CD14-positive monocyte (primary cell): ENCODE measurements around the gene UBE2D1. TPM values are rescaled to one million over a fixed set of nuclear protein-coding genes. Genes with fewer than 3 reads are reported as not detected.

ENCODE experiments used
- DNase-seq, 3 donors: peaks; one replicate each; pipeline ENCODE4 v3.0.0-alpha.2; 2011 to 2022
- H2AFZ ChIP-seq: 2 replicates; pipeline ENCODE4 v1.6.0; 2012; ENCODE audit warnings: mild to moderate bottlenecking, low read depth, low read length, inconsistent platforms; ENCODE audit not compliant: insufficient read depth, poor library complexity, severe bottlenecking
- H3K27ac ChIP-seq, 2 donors: 1 replicate in 1 of 2; 2 replicates in 1 of 2; pipeline ENCODE4 v1.5.1; 2012 to 2013; ENCODE audit warnings: low read length in 2 of 2, control low read depth in 1 of 2, inconsistent platforms in 1 of 2, low read depth in 1 of 2, mild to moderate bottlenecking in 1 of 2
- H3K27me3 ChIP-seq, 2 donors: one replicate each; pipeline versions ENCODE4 v1.6.0 to v1.6.1; 2011 to 2013; ENCODE audit warnings: low read length in 2 of 2; ENCODE audit not compliant: control insufficient read depth in 2 of 2, insufficient read depth in 2 of 2
- H3K36me3 ChIP-seq, 2 donors: replicated peaks in 1 of 2; 1 replicate in 1 of 2; 2 replicates in 1 of 2; pipeline versions ENCODE4 v1.5.1 to v1.6.1; 2012 to 2013; ENCODE audit warnings: low read length in 2 of 2, control low read depth in 1 of 2, inconsistent platforms in 1 of 2, mild to moderate bottlenecking in 1 of 2; ENCODE audit not compliant: insufficient read depth in 2 of 2, control insufficient read depth in 1 of 2
- H3K4me1 ChIP-seq, 2 donors: 1 replicate in 1 of 2; 2 replicates in 1 of 2; pipeline versions ENCODE4 v1.5.1 to v1.6.1; 2012 to 2013; ENCODE audit warnings: low read length in 2 of 2, control low read depth in 1 of 2, inconsistent platforms in 1 of 2, mild to moderate bottlenecking in 1 of 2, moderate library complexity in 1 of 2; ENCODE audit not compliant: insufficient read depth in 2 of 2, control insufficient read depth in 1 of 2
- H3K4me2 ChIP-seq: replicated peaks from 2 replicates; pipeline ENCODE3; 2012; ENCODE audit warnings: low read length, moderate library complexity, mild to moderate bottlenecking; ENCODE audit not compliant: poor library complexity, severe bottlenecking; ENCODE audit errors: extremely low read depth
- H3K4me3 ChIP-seq, 3 experiments: fragments of 200-600 bp in 1 of 3; sonication (generic) in 1 of 3; replicated peaks in 1 of 3; 1 replicate in 2 of 3; 2 replicates in 1 of 3; pipeline ENCODE4 v1.5.1; 2011 to 2013; ENCODE audit warnings: low read length in 3 of 3, mild to moderate bottlenecking in 3 of 3, control low read depth in 2 of 3, low read depth in 2 of 3, inconsistent platforms in 1 of 3, moderate library complexity in 1 of 3
- H3K79me2 ChIP-seq: 2 replicates; pipeline ENCODE4 v1.6.0; 2012; ENCODE audit warnings: mild to moderate bottlenecking, control low read depth, inconsistent platforms, low read length, moderate library complexity; ENCODE audit not compliant: insufficient read depth
- H3K9ac ChIP-seq: 2 replicates; pipeline ENCODE4 v1.6.0; 2017; ENCODE audit warnings: low read length, mild to moderate bottlenecking; ENCODE audit not compliant: insufficient read depth, poor library complexity, severe bottlenecking
- H3K9me3 ChIP-seq, 2 donors: replicated peaks in 1 of 2; 1 replicate in 1 of 2; 2 replicates in 1 of 2; pipeline versions ENCODE4 v1.5.1 to v1.6.1; 2012 to 2013; ENCODE audit warnings: low read length in 2 of 2, control low read depth in 1 of 2; ENCODE audit not compliant: control insufficient read depth in 1 of 2, insufficient read depth in 1 of 2
- H4K20me1 ChIP-seq: 2 replicates; pipeline ENCODE4 v1.6.0; 2012; ENCODE audit warnings: mild to moderate bottlenecking, low read length, control low read depth, moderate library complexity; ENCODE audit not compliant: insufficient read depth
- H3K27ac Mint-ChIP-seq, 7 donors: one replicate each; pipeline ENCODE4 v1.8.0; 2020; ENCODE audit warnings: mild to moderate bottlenecking in 7 of 7, mixed read lengths in 7 of 7, moderate library complexity in 6 of 7, inconsistent platforms in 2 of 7
- H3K27me3 Mint-ChIP-seq, 3 donors: one replicate each; pipeline ENCODE4 v1.8.0; 2021 to 2022; ENCODE audit warnings: low read depth in 3 of 3, mild to moderate bottlenecking in 3 of 3, mixed read lengths in 3 of 3, moderate library complexity in 3 of 3, inconsistent platforms in 1 of 3
- H3K36me3 Mint-ChIP-seq, 2 donors: one replicate each; pipeline ENCODE4 v1.8.0; 2020; ENCODE audit warnings: mixed read lengths in 2 of 2, inconsistent platforms in 1 of 2, mild to moderate bottlenecking in 1 of 2
- H3K4me1 Mint-ChIP-seq: one replicate; pipeline ENCODE4 v1.8.0; 2020; ENCODE audit warnings: mild to moderate bottlenecking, mixed read lengths
- H3K4me3 Mint-ChIP-seq, 2 donors: one replicate each; pipeline ENCODE4 v1.8.0; 2020; ENCODE audit warnings: mild to moderate bottlenecking in 2 of 2, mixed read lengths in 2 of 2, moderate library complexity in 1 of 2
- H3K9me3 Mint-ChIP-seq, 7 donors: one replicate each; pipeline ENCODE4 v1.8.0; 2020 to 2022; ENCODE audit warnings: mixed read lengths in 7 of 7, mild to moderate bottlenecking in 6 of 7, moderate library complexity in 6 of 7, inconsistent platforms in 2 of 7
- CTCF ChIP-seq: fragments of 200-600 bp; IDR thresholded peaks from one replicate; pipeline ENCODE4 v1.8.0; 2022; ENCODE audit warnings: antibody characterized with exemption, mild to moderate bottlenecking
- WGBS: methylation state at CpG from one replicate; pipeline ENCODE4 v1.1.5; 2013; ENCODE audit warnings: missing lambda C conversion rate; ENCODE audit not compliant: insufficient coverage; 5-methylcytosine and 5-hydroxymethylcytosine counted together
- intact Hi-C, 2 donors: fragments of 100-400 bp; cut with micrococcal nuclease; formaldehyde crosslinking; loops; one replicate each; pipeline versions ENCODE4 v1.15.0 to v1.15.1; 2023
- polyA plus RNA-seq, 3 donors: library from polyadenylated mRNA; depleted of rRNA in 1 of 3; unstranded in 2 of 3; stranded (reverse) in 1 of 3; fragments of 300-500 nt in 2 of 3; fragments of >200 nt in 1 of 3; fragmentation: Illumina TruSeq in 2 of 3; gene quantifications; 1 replicate in 2 of 3; 2 replicates in 1 of 3; pipeline ENCODE4 v1.2.3, GENCODE V29; 2012 to 2021

UBE2D1 gene
- polyA plus RNA-seq, 3 donors, result 47.7 to 119 (median 107) TPM

- H3K36me3 Mint-ChIP-seq, result no peaks in the 10 kb centered on the region
Observed at GRCh38 chr10:58304099-58304633, 30.6 kb upstream of the UBE2D1 start.

GRCh38 chr10:58305821-58306220, 29.0 kb upstream of the UBE2D1 start:
- Histone ChIP-seq H3K27me3 (peaks cover 12 to 21% of the 10 kb centered on the region in 2 donors), H3K79me2 (no peaks in the 10 kb centered on the region), H3K9ac (no peak overlapping the region), H3K4me3 (no peak overlapping the region), H3K4me1 (no peaks in the 10 kb centered on the region), H3K27ac (no peak overlapping the region), H3K9me3 (no peaks in the 10 kb centered on the region), H3K36me3 (no peaks in the 10 kb centered on the region), H4K20me1 (no peaks in the 10 kb centered on the region), H2AFZ (no peak overlapping the region), H3K4me2 (no peak overlapping the region)
- Mint-ChIP-seq H3K36me3 (no peaks in the 10 kb centered on the region), H3K4me1 (peaks cover 3% of the 10 kb centered on the region), H3K9me3 (peaks cover 0 to 1% (median 0%) of the 10 kb centered on the region in 7 donors), H3K4me3 (no peak overlapping the region), H3K27me3 (peaks cover 12 to 18% (median 14%) of the 10 kb centered on the region in 3 donors), H3K27ac (no peak overlapping the region)
- no peak for DNase-seq
- 58% methylated on average over 2 of the region's 4 CpGs for WGBS
- intact Hi-C loops, result loop anchor here in 1 of 2 donors (5.0 kb wide), 1 partner anchor 46 kb away; no protein-coding TSS in a partner anchor
- TF ChIP-seq CTCF, result no peak

More at GRCh38 chr10:58304099-58304633, 30.6 kb upstream of the UBE2D1 start:
- WGBS, result no CpG with 5 or more reads among the region's 3 CpGs
- Histone ChIP-seq H2AFZ (no peak overlapping the region), H3K27me3 (peaks cover 12 to 25% of the 10 kb centered on the region in 2 donors), H3K79me2 (no peaks in the 10 kb centered on the region), H3K4me3 (no peak overlapping the region), H3K4me1 (peaks cover 0 to 4% of the 10 kb centered on the region in 2 donors), H3K9ac (no peak overlapping the region), H3K27ac (no peak overlapping the region), H3K9me3 (no peaks in the 10 kb centered on the region), H3K4me2 (no peak overlapping the region), H3K36me3 (no peaks in the 10 kb centered on the region), H4K20me1 (no peaks in the 10 kb centered on the region)
- Mint-ChIP-seq H3K27me3 (peaks cover 8 to 16% (median 15%) of the 10 kb centered on the region in 3 donors), H3K27ac (no peak overlapping the region), H3K4me3 (no peak overlapping the region), H3K9me3 (peaks cover 0 to 1% (median 0%) of the 10 kb centered on the region in 7 donors), H3K4me1 (peaks cover 8% of the 10 kb centered on the region)
- DNase-seq, result no peak
- intact Hi-C loops, result no loop called here
- TF ChIP-seq CTCF, result no peak
